ENCODE measurements around the gene TOGARAM1.
"Not testable (repeated sequence)": the region's sequence is repeated elsewhere in the genome, so short reads cannot be mapped to it uniquely, and the experiment has no call there.

The TOGARAM1 gene

DNA sequence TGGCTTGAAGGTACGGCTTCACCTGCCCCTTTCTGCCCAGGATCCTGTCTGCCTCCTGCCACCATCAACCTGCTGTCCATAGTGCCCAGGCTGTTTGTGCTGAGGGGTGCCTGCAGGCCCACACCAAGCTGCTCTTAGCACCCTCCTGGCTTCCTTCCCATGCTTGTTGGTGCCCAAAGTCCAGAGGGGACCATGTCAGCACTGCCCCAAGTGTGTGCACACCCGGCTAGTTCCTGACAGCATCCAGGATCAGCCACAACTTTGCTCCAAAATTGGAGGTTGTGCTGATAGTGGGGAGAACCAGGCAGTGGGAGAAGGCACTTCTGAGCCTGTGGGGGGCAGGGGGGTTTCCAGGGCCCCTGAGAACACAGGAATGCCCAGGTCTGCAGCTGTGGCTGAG is 77.4 kb downstream of the TOGARAM1 start:
- in situ Hi-C loops (cut with MboI; ENCODE audit: low sequenced_read_pairs): no loop called here

DNA sequence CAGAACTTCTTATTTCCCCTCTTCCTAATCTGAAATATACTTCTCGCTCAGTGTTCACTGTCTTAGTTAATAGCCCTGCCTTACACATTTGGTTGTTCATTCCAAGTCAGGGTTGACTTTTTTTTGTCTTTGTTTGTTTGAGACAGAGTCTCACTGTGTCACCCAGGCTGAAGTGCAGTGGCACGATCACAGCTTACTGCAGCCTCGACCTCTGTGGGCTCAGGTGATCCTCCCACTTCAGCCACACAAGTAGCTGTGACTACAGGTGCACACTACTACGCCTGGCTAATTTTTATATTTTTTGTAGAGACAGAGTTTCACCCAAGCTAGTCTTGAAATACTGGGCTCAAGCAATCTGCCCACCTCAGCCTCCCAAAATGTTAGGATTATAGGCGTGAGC is 79.7 kb downstream of the TOGARAM1 start:
- in situ Hi-C loops (cut with MboI; ENCODE audit: low sequenced_read_pairs): no loop called here

DNA sequence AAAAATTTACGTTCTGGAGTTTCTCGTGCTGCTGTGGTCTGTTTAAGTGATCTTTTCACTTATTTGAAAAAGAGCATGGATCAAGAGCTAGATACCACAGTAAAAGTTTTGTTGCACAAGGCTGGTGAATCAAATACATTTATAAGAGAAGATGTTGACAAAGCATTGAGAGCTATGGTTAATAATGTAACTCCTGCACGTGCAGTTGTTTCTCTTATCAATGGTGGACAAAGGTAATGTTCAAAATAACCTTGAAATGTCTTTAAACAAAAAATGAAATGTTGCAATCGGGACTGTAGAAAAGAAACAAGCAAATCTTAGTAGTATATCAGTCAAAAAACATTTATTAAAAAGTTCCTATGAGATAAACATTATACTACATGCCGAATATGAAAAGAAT is 82.6 kb downstream of the TOGARAM1 start:
- in situ Hi-C loops (cut with MboI; ENCODE audit: low sequenced_read_pairs): no loop called here

DNA sequence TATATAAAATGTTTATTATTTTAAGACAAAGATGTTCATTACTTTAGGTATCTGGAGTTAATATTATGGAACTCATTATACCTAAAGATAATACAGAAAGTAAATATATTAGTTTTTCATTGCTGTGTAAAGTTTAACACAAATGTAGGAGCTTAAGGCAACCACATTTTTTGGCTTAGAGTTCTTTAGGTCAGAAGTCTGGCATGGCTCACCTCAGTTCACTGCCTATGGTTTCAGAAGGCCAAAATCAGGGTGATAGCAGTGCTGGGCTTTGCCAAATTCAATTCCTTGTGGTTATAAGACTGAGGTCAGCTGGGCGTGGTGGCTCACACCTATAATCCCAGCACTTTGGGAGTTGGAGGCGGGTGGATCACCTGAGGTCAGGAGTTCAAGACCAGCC is 86.4 kb downstream of the TOGARAM1 start:
- in situ Hi-C loops (cut with MboI; ENCODE audit: low sequenced_read_pairs): no loop called here

DNA sequence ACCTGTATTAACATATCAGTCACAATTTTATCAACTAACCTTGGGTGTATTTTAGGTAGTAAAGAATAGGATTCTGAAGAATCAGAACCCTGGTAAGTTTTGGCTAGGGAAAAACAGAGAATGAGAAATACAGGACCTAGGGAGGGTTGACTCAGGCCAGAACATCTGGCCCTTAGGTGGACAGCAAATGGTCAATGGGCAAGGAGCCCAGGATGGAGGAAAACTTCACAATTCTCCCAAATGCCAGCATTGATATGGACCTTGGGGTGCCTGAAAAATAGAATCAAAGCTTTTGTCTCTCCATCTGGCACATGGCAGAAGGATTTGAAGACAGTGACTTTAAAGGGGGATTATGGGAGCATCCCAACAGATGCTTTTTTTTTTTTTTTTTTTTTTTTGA is 89.2 kb downstream of the TOGARAM1 start:
- in situ Hi-C loops (cut with MboI; ENCODE audit: low sequenced_read_pairs): no loop called here

DNA sequence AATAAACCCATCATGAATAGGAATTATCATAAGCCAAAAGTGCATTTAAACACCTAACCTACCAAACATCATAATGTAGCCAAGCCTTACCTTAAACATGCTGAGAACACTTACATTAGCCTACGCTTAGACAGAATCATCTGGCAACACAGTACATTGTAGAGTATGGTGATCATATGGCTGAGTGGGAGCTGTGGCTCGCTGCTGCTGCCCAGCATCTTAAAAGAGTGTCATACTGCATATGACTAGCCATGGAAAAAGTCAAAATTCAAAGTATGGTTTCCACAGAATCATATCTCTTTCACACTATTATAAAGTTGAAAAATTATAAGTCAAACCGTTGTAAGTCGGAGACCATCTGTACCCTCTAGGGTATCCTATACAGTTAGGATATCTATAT is 89.9 kb downstream of the TOGARAM1 start:
- in situ Hi-C loops (cut with MboI; ENCODE audit: low sequenced_read_pairs): no loop called here

DNA sequence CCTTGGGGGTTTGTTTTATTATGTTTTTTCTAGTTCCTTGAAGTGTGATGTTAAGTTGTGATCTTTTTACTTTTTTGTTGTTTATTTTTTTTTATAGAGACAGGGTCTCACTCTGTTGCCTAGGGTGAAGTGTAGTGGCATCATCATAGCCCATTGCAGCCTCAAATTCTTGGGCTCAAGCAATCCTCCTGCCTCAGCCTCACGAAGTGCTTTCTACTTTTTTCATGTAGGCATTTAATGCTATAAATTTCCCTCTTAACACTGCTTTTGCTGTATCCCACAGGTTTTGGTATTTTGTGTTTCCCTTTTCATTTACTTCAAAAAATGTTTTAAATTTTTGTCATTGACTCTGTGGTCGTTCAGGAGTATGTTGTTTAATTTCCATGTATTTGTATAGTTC is 95.4 kb downstream of the TOGARAM1 start:
- in situ Hi-C loops (cut with MboI; ENCODE audit: low sequenced_read_pairs): no loop called here

DNA sequence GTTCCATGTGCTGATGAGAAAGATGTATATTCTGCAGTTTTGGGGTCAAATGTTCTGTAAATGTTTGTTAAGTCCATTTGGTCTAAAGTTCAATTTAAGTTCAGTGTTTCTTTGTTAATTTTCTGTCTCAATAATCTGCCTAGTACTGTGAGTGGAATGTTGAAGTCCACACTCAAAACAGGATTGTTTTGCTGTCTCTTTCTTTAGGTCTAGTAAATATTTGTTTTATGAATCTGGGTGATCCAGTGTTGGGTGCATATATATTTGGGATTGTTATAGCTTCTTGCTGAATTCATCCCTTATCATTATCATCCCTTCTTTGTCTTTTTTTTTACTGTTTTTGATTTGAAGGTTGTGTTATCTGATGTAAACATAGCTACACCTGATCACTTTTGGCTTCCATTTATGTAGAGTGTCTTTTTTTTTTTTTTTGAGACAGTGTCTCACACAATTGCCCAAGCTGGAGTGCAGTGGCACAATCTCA is 95.9 kb downstream of the TOGARAM1 start:
- in situ Hi-C loops (cut with MboI; ENCODE audit: low sequenced_read_pairs): no loop called here

DNA sequence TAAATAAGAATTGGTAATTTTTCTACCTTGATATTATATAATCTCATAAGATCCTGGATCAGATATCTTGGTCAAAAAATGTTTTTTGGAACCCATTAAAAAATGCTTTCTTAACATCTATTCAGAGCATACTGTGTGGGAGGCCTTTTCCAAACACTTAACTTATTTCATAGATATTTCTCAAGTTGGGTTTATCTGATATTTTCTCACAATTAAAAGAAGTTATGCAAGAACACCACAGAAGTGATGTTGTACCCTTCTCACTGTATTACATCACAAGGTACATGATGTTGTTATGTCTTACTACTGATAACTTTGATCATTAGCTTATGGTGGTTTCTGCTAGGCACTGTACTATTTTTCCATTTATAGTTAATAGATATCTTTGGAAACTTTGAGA is 98.6 kb downstream of the TOGARAM1 start:
- in situ Hi-C loops (cut with MboI; ENCODE audit: low sequenced_read_pairs): no loop called here

DNA sequence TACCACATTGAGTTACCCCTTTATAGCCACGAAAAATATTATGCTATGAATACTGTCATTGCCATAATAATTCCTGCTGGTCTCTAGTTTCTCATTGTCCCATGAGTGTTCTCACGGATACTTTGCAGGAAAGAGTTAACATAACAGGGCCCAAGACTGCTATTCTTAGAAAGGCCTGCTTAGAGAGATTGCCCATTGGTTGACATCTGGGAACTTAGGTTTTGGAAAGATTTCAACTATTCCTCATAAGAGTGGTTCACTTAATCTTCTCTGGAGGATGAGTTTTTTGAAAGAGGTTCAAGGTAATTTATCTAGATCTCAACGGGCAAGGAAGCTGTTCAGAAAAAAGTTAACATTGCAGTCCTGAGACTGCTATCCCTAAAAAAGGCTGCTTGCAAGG is 103.5 kb downstream of the TOGARAM1 start:
- in situ Hi-C loops (cut with MboI; ENCODE audit: low sequenced_read_pairs): no loop called here

DNA sequence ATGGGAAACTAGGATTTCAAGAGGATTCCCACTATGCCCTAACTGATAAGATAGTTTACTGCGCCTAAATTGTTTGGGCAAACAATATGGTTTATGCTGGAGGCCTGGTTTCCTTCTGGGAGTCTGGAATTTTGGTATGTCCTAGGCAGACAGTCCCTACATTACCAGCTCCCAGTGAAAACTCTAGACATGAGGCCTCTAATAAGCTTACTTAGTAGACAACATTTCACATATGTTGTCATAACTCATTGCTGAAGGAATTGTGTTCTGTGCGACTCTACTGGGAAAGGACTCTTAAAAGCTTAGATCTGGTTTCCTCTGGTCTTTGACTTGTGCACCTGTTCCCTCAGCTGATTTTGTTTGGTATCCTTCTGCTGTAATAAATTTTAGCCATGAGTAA is 104.0 kb downstream of the TOGARAM1 start:
- in situ Hi-C loops (cut with MboI; ENCODE audit: low sequenced_read_pairs): no loop called here

DNA sequence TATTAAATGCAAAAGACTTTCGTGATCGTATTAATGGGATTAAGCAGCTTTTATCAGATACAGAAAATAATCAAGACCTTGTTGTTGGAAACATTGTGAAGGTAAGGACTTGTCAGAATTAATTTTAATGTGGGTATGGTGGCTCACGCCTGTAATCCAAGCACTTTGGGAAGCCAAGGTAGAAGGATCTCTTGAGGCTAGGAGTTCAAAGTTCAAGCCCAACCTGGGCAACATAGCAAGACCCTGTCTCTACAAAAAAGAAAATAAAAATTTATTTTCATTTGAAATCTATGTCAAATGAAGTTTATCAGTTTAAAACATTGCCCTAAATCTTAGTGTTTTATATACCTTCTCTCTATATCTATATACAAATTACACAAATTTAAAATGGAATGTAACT is 104.7 kb downstream of the TOGARAM1 start:
- in situ Hi-C loops (cut with MboI; ENCODE audit: low sequenced_read_pairs): no loop called here

DNA sequence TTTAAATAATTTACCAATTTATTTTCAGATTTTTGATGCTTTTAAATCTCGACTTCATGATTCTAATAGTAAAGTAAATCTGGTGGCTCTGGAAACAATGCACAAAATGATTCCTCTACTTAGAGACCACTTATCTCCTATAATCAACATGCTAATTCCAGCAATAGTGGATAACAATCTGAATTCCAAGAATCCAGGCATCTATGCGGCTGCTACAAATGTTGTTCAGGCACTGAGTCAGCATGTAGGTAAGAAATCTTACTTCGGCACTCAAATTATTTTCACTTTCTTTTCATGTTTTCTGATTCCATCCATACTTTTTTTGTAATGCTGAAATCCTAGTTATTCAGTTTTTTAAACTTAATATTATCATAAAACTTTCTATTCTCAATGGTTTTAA is 106.4 kb downstream of the TOGARAM1 start:
- in situ Hi-C loops (cut with MboI; ENCODE audit: low sequenced_read_pairs): no loop called here

DNA sequence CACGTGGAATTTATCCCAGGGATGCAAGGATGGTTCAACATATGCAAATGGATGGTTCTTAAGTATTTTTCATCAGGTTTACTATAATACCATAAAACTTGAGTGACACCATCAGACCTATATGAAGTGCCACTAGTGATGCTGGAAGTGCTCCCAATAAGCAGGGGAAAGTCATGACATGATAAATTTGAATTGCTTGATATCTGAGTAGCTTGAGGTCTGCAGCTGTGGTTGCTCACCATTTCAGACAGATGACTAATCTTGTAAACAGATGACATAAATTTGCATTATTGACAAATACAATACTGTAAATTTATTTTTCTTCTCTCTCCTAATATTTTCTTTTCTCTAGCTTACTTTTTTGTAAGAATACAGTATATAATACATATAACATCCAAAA is 108.2 kb downstream of the TOGARAM1 start:
- in situ Hi-C loops (cut with MboI; ENCODE audit: low sequenced_read_pairs): no loop called here

DNA sequence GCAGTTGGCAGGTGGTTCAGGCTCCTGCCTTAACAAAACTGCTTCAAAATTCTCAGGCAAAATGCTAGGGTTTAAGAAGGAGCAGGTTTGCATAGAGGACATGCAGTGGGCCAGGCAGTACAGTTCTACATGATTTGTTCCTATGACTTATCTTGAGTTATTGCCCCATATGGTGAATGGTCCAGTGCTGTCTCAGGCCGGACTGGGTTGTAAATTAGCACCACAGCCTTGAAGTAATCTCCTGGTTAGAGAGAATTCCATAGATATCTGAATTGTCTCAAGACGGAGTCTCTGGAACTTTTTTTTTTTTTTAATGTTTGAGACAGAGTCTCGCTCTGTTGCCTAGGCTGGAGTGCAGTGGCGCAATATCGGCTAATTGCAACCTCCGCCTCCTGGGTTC is 110.1 kb downstream of the TOGARAM1 start:
- in situ Hi-C loops (cut with MboI; ENCODE audit: low sequenced_read_pairs): no loop called here

DNA sequence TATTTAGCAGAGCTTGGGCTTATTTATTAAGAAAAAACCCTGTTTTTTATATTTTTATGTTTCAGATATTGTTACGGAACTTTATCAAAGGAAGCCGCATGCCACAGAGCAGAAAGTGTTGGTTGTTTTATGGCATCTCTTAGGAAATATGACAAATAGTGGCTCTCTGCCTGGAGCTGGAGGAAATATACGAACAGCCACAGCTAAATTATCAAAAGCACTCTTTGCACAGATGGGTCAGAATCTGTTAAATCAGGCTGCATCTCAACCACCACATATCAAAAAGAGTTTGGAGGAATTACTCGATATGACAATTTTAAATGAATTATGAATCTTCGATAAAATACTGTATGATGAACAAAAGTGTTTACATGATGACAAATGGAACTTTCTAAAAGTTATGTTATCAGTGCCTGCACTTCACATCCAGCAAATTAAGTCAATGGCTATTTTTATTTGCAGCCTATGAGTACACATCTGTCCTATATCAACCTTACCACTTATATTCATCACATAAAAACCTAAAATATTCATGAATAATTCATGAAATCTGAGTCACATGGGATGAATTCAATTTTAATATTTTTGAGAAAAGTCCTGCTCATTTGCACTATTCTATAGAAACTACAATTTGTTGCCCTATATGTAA is 111.4 kb downstream of the TOGARAM1 start:
- in situ Hi-C loops (cut with MboI; ENCODE audit: low sequenced_read_pairs): no loop called here

DNA sequence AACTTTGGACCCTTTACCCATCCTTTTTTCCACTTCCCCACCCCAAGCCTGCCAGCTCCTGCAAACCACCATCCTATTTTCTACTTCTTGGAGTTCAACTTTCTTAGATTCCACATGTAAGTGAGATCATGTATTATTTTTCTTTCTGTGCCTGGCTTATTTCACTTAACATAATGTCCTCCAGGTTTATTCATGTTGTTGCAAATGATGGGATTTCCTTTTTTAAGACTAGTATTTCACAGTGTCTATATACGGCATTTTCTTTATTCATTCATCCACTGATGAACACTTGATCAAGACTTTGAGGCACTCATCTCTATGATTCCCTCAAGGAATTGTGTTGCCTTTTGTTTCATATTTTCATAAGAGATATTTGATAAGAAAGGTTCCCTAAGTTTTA is 116.3 kb downstream of the TOGARAM1 start:
- in situ Hi-C loops (cut with MboI; ENCODE audit: low sequenced_read_pairs): no loop called here

DNA sequence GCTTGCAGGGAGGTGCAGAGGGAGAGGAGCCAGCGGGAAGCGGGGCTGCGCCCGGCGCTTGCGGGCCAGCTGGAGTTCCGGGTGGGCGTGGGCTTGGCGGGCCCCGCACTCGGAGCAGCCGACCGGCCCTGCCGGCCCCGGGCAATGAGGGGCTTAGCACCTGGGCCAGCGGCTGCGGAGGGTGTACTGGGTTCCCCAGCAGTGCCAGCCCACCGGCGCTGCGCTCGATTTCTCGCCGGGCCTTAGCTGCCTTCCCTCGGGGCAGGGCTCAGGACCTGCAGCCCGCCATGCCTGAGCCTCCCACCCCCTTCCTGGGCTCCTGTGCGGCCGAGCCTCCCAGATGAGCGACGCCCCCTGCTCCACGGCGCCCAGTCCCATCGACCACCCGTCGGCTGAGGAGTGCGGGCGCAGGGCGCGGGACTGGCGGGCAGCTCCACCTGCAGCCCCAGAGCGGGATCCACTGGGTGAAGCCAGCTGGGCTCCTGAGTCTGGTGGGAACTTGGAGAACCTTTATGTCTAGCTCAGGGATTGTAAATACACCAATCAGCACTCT is 118.5 kb downstream of the TOGARAM1 start:
- in situ Hi-C loops (cut with MboI; ENCODE audit: low sequenced_read_pairs): not testable (repeated sequence)

DNA sequence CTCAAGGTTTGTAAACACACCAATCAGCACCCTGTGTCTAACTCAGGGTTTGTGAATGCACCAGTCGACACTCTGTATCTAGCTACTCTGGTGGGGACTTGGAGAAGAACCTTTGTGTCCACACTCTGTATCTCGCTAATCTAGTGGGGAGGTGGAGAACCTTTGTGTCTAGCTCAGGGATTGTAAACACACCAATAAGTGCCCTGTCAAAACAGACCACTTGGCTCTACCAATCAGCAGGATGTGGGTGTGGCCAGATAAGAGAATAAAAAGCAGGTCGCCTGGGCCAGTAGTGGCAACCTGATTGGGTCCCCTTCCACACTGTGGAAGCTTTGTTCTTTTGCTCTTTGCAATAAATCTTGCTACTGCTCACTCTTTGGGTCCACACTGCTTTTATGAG is 119.1 kb downstream of the TOGARAM1 start:
- in situ Hi-C loops (cut with MboI; ENCODE audit: low sequenced_read_pairs): not testable (repeated sequence)

DNA sequence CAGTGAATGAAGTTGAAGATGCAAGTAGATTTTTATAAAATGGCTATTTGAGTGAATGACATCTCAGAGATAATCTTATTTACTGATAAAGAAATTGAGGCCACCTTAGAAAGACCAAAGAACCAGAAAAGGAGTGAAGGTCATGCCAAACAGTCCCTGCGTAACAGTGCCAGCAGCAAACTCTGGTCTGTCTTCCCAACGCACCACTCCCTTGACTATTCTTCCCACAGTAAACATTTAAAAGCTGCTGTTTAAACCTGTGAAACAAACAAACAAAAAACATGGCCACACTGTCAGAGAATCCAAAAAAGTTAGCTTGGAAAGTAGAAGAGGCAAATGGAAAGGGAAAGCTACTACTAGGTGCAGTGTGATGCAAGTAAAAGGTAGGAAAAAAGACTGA is 120.4 kb downstream of the TOGARAM1 start:
- in situ Hi-C loops (cut with MboI; ENCODE audit: low sequenced_read_pairs): no loop called here

DNA sequence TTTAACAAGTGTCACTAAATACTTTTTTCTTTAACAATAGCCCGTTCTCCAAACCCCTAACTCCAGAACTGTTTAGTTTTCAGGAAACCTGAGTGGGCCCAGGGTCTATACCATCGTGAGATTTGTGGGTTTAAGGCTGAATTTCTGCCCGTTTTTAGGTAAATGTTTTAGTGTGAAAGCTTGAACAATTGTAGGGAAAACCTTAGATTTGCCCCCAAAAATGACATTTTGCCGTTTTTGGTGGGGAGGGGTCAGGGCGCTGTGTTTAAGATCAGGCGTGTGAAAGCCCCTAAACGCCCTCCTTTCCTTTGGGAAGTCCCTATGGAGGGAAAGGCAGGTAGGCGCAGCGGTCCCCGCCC is 121.6 kb downstream of the TOGARAM1 start:
- in situ Hi-C loops (cut with MboI; ENCODE audit: low sequenced_read_pairs): no loop called here

DNA sequence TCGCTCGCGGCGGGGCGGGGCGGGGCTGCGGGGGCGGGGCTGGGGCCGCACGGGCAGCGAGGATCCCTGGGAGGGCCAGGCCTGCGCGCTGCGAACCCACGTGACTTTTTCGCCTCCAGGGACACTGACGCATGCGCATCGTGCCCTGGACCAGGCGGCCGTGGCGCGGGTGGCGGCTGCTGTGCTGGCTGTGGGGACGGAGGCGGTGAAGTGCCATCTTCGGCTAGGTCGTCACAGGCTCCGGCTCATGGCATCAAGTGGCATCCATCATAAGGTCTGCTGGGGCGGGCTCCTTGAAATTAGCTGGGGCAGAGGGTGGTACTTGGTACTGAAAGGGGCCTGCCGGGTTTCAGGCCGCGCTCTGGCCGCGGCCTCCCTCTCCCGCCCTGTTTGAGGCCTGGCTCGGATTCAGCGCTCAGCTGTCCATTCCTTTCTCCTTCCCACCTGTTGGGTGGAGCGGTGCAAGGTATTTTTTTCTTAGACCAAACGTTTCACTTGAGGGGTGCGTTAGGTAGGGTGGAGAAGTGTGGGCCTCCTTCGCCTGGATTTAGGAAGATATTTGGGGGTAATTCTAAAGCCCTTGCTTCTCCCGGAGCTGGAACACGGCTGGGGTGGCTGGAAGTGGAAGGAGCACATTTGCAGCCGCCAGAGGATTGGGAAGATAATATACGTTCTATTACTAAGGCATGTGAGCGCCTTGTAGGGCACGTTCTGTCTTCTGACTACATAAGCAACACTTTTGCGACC is 122.2 kb downstream of the TOGARAM1 start, which contains the start of gene PRPF39:
Gene PRPF39, plus strand, starts transcription at position 141 of the 747 bp plus-strand sequence. CDS start 11,124 bp downstream, outside the sequence.
- in situ Hi-C loops (cut with MboI; ENCODE audit: low sequenced_read_pairs): no loop called here

Measured in HL-60/S4 (cell line).